DMS153 treated with DMSO at 0.1 percent for 48 hours (cell line): ENCODE data around the gene RSPRY1.
"Not testable (repeated sequence)": the region's sequence is repeated elsewhere in the genome, so short reads cannot be mapped to it uniquely, and the experiment has no call there.

ENCODE experiments used
- DNase-seq: peaks from one replicate; lab custom pipeline; 2025; ENCODE audit not compliant: unreplicated experiment; lab: John Stamatoyannopoulos, UW

The RSPRY1 gene

DNA sequence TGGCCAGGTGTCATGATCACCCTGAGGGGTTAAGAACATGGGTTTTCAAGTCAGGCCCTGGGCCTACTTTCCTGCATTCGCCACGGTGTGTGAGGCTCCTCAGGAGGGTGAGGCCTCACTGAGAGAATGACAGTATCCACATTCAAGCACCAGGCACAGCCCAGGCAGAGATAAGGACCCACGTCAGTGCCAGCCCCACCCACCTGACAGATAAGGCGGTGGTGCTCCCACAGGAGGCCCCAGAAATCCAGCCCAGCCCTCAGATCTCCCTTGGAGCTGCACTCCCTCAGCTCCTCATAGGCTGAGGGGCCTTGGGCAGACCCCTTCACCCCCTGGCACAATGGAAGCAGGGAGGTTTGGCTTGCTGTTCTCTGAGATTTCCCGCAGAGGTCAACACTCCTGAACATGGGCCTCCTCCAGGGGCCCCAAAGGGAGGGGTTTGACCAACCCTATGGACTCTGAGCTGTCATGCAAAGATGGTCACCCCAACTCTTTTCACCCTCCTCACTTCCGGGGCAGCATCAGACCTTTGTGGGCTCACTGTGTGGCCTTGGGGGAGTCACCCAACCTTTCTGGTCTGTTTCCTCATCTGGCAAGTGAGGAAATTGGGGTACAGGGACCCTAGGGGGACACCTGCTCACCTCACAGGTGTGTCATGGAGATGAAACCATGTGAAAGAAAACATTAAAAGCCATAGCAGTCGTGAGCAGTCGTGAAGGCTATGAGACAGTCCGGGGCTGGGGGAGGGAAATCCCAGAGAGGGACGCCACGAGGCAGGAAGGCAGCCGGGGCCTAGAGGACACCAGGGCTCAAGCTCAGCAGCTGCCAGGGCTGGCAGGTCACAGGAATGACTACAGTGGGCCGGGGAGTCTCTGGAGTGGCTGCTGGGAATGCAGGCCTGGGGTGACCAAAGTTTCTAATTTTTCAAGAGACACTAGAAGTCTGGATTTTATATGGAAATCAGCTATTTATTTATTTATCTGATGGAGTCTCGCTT is 83.0 kb downstream of the RSPRY1 start:
- no peak for DNase-seq

DNA sequence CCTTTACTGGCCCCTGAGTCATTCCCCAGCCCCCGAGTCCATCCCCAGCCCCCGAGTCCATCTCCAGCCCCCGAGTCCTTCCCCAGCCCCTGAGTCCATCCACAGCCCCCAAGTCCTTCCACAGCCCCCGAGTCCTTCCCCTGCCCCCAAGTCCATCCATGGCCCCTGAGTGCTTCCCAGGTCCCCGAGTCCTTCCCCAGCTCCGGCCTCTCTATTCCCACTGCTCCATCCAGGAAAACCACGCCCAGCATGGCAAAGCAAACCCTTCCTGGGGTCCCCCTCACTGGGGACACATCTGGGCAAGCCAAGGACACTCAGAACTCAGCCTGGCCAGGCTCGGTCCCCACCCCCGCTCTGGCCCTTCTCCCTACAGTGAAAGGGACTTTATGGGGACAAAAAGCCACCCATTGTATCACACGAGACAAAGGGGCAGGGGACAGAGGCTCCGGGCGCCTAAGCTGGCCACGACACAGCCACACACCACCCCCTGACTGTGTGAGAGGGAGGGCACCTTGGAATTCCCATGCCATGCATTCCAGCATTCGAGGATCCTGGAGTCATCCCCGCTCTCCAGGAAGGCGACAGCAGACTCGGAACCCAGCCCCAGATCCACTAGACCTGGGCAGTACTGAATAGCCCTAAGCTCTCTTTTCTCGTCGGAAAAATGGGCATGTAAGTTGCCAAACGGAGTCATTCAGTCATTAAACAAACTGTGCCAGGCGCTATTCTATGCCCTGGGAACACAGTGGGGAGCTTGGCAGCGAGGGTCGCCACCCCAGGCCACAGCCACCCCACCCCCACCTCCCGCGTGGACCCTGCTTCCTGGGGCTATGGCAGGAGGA is 84.3 kb downstream of the RSPRY1 start:
- no peak for DNase-seq

DNA sequence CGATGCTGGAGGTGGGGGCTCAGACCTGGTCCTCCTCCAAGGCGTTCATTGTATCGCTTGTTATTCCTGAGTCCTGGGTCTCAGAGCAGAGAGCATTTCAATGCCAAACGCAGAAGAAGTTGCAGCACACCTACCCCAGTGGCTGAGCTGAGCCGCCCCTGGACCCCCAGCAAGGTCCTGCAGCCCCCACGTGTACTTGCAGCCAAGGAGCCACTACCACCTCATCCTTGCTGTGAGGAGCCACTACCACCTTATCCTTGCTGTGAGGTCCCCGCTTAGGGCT is 84.9 kb downstream of the RSPRY1 start:
- no peak for DNase-seq

DNA sequence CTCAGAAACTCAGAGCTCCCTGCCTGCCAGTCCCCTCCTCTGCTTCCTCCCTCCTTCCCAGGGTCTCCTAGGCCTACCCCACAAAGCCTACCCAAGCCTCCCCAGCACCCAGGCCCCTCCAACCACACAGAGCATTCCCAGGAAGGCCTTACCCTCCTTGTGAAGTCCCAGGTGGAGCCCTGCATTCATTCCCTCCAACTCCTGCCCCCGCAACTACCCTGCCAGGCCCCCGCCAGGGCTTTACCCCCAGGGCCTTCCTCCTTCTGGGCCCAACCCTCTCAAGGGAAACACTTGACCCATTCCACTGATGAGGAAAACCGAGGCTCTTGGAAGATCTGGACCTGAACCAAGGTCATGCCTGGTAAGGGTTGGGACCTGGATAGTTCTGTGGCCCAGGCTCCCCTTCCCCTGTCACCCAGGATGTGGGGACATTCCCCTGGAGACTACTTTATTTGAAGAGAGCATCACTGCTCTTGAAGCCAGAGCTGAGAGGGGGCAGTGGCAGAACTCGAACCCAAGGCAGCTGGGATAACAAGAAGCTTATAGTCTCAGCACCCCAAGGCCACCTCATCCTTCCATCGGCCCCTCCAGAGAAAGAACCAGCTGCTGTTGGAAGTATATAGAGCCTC is 85.9 kb downstream of the RSPRY1 start:
- no peak for DNase-seq

DNA sequence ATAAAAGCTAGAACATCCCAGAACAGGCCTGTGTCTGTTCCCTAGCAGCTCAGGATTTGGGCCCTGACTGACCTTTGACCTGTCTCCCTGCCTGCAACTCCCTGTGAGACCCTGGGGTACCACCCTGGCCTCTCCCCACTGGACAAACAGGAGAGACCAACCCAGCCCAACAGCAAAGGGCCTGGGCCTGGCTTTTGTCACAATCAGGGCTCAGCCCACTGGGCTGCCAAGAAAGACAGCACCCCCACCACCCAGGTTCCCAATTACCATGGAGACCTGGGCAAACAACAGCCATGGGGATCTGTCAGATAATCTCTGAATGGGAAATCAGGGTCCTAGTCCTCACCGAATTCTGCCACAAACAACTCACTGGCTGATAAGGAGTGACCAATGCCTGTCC is 87.2 kb downstream of the RSPRY1 start:
- no peak for DNase-seq

DNA sequence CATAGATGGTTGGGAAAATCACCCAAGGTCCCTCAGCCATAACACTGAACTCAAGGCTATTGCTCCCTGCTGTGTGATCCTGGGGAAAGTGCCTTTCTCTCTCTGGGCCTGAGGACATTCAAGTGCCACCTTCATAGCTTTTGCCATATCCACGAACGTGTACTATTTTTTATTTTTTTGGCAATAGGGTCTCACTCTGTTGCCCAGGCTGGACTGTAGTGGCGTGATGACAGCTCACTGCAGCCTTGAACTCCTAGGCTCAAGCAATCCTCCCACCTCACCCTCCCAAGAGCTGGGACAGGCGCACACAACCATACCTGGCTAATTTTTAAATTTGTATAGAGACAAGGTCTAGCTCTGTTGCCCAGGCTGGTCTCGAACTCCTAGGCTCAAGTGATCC is 87.7 kb downstream of the RSPRY1 start:
- no peak for DNase-seq

DNA sequence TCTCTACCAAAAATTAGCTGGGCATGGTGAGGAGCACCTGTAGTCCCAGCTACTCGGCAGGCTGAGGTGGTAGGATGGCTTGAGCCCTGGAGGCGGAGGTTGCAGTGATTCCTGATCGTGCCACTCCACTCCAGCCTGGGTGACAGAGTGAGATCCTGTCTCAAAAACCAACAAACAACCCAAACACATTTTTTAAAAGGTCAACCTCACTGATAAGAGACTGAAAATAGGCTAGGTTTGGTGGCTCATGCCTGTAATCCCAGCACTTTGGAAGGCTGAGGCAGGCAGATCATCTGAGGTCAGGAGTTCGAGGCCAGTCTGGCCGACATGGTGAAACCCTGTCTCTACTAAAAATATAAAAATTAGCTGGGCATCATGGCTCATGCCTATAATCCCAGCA is 89.8 kb downstream of the RSPRY1 start:
- not testable (repeated sequence) for DNase-seq

DNA sequence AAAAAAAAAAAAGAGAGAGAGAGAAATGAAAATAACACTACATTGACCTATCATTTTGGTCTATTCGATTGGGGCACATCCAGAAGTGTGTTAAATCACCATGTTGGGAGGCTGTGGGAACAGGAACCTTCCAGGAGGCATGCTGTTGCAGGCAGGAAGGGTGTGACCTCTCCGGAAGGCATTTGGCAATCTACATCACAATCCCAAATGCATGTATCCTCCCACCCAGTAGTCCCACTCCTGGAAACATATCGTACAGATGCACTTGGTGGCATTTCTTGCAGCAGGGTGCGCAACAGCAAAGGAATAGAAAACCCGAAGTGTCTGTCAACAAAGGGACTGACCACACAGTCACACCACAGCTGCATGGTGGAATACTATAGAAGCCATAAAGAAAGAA is 90.5 kb downstream of the RSPRY1 start:
- DNase-seq: no peak

DNA sequence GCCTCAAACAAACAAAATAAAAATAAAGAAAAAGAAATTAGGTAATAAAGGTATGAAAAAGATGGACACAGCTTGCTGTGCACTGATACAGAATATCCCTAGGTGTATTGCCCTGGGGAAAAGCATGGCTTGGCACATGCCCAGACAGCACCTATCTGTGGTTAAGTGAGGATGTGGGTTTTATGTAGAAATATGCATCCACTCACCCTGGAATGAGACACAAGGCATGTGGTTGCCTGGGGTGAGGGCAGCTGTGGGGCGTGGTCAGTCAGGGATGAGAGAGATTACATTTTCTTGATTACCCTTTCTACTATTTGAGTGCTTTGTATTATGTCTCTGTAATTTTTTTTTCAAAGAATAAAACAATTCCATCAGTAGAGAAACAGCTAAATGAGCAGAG is 91.5 kb downstream of the RSPRY1 start:
- DNase-seq: no peak

DNA sequence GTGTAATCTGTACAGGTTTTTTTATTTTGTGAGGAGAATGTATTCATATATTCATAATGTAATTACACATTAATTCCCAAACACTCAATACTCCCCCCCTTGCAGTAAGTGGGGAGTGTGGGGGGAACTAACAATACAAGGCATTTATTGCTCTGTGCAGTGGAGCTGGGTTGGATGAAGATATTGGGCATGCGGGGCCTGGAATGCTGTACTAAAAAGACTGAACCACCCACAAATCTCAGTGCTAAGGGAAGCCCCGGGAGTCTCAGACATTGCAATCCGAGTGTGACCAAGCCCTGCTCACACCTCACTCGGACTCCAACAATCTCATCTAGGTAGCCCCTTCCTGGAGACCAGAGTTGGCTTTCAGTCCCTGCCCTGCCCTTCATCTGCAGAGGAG is 92.4 kb downstream of the RSPRY1 start:
- DNase-seq: no peak

DNA sequence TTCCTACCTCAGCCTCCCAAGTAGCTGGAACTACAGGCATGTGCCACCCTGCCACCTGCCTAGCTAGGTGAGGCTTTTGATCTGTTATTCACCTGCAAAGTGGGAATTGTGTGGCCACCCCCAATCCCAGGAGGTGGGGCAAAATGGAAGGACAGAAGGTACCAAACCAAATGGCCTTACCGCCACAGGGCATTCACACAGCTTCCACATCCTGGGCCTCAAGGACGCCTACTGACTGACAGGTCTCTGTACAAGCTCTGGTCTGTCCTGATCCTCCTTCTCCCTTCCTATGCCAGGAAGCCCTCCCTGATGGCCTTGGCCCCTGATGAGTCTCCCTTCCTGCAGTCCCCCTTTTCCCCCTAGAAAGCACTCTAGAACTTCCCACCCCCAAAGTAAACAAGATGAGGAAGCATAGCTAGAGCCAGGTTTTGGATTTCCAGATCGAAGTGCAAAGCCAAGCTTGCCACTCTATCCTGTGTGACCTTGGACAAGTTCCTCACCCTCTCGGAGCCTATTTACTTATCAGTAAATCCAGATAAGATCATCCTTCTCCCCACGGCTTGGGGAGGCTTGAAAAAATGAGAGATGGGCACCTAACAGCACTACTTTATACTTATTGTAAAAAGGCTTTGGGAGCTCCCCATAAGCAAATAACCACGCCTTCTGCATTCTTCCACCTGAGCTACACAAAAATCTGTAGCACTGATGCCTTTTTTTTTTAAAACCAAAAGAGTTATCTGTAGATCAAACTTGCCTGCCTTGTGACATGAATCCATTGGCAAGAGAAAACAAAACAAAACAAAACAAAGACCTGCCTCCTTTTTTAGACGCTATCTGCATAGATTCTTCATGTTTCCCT is 93.9 kb downstream of the RSPRY1 start:
- DNase-seq: no peak

DNA sequence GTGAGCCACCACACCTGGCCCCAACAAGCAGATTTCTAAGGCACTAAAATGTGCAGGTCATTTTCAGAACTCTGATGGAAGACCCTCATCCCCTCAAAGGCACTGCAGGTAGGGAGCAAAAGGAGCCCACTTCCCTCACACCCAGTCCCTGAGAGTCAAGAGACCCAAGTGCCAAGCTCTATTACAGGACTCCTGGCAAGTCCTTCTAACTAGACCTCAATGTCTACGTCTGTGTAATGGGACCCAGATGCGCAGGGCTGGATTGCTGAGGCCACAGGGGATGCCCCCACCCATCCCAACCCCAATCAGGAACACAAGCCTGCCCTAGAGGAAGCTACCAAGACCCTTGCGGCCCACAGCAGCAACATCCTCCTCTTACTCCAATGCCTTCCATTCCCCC is 95.7 kb downstream of the RSPRY1 start:
- no peak for DNase-seq

DNA sequence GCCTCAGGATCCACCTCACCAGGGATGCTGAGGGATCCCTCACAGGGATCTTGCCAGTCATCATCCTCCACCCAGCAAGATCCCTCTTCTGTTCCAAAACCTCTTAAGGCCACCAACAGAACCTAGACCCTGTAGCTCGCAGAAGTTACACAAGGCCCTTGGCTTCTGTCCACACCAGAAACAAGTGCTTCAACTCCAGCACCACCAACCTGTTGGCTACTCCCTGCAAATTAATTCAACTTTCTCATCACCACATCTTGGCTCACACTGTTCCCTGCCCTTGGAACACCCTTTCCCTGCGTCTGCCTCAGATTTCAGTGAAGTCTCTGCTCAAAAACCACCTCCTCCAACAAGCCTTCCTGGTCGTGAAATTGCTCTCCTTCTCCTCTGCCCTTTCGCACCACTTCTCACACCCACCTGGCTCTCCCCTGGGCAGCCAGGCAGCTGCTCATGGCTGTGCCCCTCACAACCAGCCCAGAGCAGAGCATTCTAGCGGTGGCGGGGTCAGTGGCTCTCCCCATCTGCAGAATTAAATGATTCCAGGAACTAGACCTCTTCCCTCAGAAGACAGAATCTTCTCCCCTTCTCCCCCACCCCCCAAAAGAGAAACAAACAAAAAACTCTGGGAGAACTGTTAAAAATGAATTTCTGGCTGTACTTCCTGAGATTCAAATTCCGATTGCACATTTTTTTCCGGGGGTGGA is 96.5 kb downstream of the RSPRY1 start:
- no peak for DNase-seq

DNA sequence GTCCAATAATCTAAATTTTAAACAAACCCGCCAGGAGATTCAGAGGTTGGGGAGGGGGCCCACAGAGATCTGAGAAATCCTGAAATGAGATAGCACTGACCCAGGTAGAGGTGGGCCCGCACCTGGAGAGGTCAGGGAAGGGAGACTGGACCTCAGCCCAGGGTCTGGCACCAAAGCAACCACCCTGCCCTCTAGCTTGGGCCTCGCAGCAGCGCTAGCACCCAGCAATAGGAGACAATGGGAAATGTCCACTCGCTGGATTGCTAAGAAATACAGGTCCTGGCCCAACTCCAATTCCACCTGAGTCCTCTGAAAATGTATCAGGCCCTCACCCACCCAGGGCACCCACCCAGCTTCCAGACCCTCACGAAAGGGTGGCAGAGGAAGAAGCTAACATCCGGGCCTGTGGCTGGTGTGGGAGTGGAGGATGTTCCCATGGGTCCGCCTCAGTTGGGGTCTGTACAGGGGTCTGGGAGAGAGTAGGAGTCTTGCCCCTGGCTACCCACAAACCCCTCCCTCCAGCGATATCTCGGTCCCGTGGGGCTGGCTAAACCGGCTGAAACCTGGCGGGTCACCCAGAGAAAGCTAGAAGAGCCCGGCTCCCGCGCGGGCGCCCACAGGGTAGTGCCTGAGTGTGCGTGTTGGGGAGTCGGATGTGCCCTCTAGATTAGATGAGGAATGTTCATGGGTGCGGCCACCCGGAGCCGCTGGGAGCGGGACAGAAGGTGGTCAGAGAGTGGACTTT is 97.3 kb downstream of the RSPRY1 start:
- no peak for DNase-seq

DNA sequence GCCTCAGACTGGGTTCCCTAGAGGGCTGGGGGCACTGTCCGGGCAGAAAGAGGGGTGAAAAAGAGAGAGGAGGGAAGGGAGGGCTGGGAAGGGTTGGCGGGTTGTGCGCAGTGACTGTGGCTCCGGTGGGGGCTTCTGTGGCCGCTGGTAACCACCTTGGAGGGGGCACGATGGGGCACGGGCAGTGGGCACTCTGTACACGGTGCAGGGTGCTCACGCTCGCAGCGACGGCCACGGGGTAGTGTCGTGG is 97.8 kb downstream of the RSPRY1 start:
- DNase-seq: no peak

DNA sequence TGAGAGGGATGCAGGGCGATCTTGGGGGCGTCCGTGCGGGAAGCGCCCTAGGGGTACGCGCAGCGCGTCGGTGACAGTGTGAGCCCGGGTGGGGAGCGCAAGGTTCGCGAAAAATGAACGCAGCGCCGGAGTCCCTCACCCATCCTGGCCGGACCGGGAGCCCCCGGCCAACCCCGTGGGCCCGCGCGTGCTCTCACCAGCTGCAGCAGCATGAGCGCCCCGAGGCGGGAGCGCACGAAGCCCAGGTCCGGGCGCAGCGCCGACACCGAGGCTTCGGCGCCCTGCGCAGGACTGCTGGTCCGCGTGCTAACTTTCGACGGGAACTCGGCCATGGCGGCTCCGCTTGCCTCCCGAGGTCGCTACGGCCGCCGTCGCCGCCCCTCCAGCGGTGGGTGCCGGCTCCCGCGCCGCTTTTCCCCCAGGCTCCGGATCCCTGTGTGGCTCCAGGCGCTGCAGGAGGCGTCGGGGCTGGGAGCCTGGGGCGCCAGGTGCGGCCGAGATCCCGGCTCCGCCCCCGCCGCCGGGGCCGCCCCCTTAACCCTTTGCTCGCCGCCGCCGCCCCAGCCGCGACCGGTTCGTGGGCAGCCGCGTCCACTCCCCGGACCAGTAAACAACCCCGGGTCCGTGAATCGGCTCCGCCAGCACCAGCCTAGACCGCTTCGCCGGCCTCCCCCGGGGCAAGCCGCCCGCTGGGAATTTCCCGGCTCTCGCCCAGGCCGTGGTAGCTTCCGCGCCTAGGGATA is 98.3 kb downstream of the RSPRY1 start, which contains the start of gene PLLP:
PLLP (minus strand) TSS at position 464 of the 743 bp plus-strand sequence; CDS start at position 332, 132 bp downstream.
- DNase-seq: no peak

DNA sequence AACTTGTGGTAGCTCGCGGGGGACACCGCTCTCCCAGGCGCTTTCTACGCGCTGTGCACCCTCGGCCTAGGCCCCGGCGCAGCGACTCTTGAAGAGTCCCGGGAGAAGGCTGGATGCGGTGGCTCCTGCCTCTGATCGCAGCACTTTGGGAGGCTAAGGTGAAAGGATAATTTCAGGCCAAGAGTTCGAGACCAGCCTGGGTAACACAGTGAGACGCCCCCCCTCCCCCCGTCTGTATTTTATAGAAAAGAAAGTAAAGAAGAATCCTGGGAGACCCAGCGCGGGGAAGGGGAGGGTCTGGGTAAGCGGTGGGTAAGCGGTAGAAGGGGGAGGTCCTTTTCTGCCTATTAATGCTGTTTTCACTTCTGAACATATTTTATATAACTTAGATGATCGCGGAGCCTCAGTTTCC is 98.8 kb downstream of the RSPRY1 start:
- DNase-seq: no peak

DNA sequence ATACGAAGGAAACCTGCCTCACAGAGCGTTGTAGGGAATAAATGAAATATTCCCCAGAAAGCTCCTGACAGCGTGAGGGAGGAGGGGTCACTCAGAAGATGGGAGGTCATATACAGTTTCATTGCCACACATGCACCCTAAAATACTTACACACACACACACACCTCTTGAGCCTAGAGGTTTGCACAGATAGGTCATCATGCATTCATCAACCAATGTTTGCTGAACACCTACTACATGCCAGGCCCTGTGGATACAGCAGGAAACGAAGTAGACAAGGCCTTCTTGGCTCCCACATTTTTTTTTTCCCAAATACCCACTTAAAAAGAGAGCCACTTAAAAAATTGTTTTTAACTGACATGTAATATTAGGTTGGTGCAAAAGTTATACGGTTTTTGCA is 99.2 kb downstream of the RSPRY1 start:
- no peak for DNase-seq
